Measurements from ENCODE around the gene NKTR.

NKTR gene

GRCh38 chr3:42588625-42589024 is 11.9 kb upstream of the NKTR start:
- no peaks in the 10 kb centered on the region for H4K20me1 ChIP-seq (ENCODE audit: insufficient read depth, low read length)
- no peak overlapping the region for H3K9ac ChIP-seq (ENCODE audit: low read length)
- no peak overlapping the region for H3K4me3 ChIP-seq (ENCODE audit: low read length)
- H3K79me2 ChIP-seq (ENCODE audit: low read length), result peaks cover 32% of the 10 kb centered on the region
- peaks cover 3% of the 10 kb centered on the region; the same call in 1 of the 2 replicates for H3K36me3 ChIP-seq (replicated peaks; ENCODE audit: insufficient read depth, low read length)
- H3K9me2 ChIP-seq (replicated peaks; ENCODE audit: insufficient read depth, low read length), result no peaks in the 10 kb centered on the region
- no peak overlapping the region for H2AFZ ChIP-seq (ENCODE audit: low read length)
- H3K9me3 ChIP-seq (replicated peaks; ENCODE audit: insufficient read depth, low read length), result no peaks in the 10 kb centered on the region
- no peak for TF ChIP-seq EZH2 (optimal IDR thresholded peaks at IDR 0.05; ENCODE audit: low read depth, low read length)
- no peak for TF ChIP-seq EZH2phosphoT487 (IDR thresholded peaks at IDR 0.05; ENCODE audit: low read length)
- TF ChIP-seq CTCF (IDR thresholded peaks at IDR 0.05; ENCODE audit: low read length), result no peak
- no peak overlapping the region for H3K27ac ChIP-seq (ENCODE audit: low read length)
- no peaks in the 10 kb centered on the region for H3K27me3 ChIP-seq (replicated peaks; ENCODE audit: insufficient read depth, low read length)
- H3K4me1 ChIP-seq (ENCODE audit: low read length), result peaks cover 21% of the 10 kb centered on the region
- H3F3A ChIP-seq (ENCODE audit: insufficient read depth, low read length), result peaks cover 10% of the 10 kb centered on the region
- H3K4me2 ChIP-seq (ENCODE audit: low read depth, low read length), result no peak overlapping the region
- DNase-seq, result no peak

- Histone ChIP-seq H3K9ac (ENCODE audit: low read length) (peak overlapping the region; percentile 66), H3K4me3 (ENCODE audit: low read length) (peak overlapping the region; percentile 58), H3K9me3 (replicated peaks; ENCODE audit: insufficient read depth, low read length) (no peaks in the 10 kb centered on the region)
These were observed 10.9 kb upstream of the NKTR start for GRCh38 chr3:42589382-42590109.

GRCh38 chr3:42590989-42591756 is 9.3 kb upstream of the NKTR start:
- TF ChIP-seq CTCF (IDR thresholded peaks at IDR 0.05; ENCODE audit: low read length), result no peak
- no peak for TF ChIP-seq EZH2phosphoT487 (IDR thresholded peaks at IDR 0.05; ENCODE audit: low read length)
- TF ChIP-seq EZH2 (optimal IDR thresholded peaks at IDR 0.05; ENCODE audit: low read depth, low read length), result no peak
- H3K9ac ChIP-seq (ENCODE audit: low read length), result peak overlapping the region; percentile 91
- H3K79me2 ChIP-seq (ENCODE audit: low read length), result peaks cover 48% of the 10 kb centered on the region
- H3K27ac ChIP-seq (ENCODE audit: low read length), result peak overlapping the region; percentile 72
- no peaks in the 10 kb centered on the region for H3K27me3 ChIP-seq (replicated peaks; ENCODE audit: insufficient read depth, low read length)
- peak; percentile 11 for DNase-seq
- H2AFZ ChIP-seq (ENCODE audit: low read length), result no peak overlapping the region
- no peaks in the 10 kb centered on the region for H3K9me3 ChIP-seq (replicated peaks; ENCODE audit: insufficient read depth, low read length)
- H3K4me2 ChIP-seq (ENCODE audit: low read depth, low read length), result peak overlapping the region; percentile 98
- H4K20me1 ChIP-seq (ENCODE audit: insufficient read depth, low read length), result no peaks in the 10 kb centered on the region
- peaks cover 10% of the 10 kb centered on the region; the same call in 1 of the 2 replicates for H3K36me3 ChIP-seq (replicated peaks; ENCODE audit: insufficient read depth, low read length)
- H3K4me1 ChIP-seq (ENCODE audit: low read length), result peaks cover 27% of the 10 kb centered on the region
- H3K4me3 ChIP-seq (ENCODE audit: low read length), result peak overlapping the region; percentile 68
- H3K9me2 ChIP-seq (replicated peaks; ENCODE audit: insufficient read depth, low read length), result no peaks in the 10 kb centered on the region
- peaks cover 18% of the 10 kb centered on the region for H3F3A ChIP-seq (ENCODE audit: insufficient read depth, low read length)

More at GRCh38 chr3:42589382-42590109, 10.9 kb upstream of the NKTR start:
- TF ChIP-seq CTCF (IDR thresholded peaks at IDR 0.05; ENCODE audit: low read length) (no peak), EZH2 (optimal IDR thresholded peaks at IDR 0.05; ENCODE audit: low read depth, low read length) (no peak), EZH2phosphoT487 (IDR thresholded peaks at IDR 0.05; ENCODE audit: low read length) (no peak)
- Histone ChIP-seq H3K36me3 (replicated peaks; ENCODE audit: insufficient read depth, low read length) (peaks cover 9% of the 10 kb centered on the region; the same call in 1 of the 2 replicates), H3K9me2 (replicated peaks; ENCODE audit: insufficient read depth, low read length) (no peaks in the 10 kb centered on the region), H3K4me1 (ENCODE audit: low read length) (peaks cover 27% of the 10 kb centered on the region), H3K79me2 (ENCODE audit: low read length) (peaks cover 36% of the 10 kb centered on the region), H3K4me2 (ENCODE audit: low read depth, low read length) (peak overlapping the region; percentile 91), H3K27ac (ENCODE audit: low read length) (peak overlapping the region; percentile 81), H2AFZ (ENCODE audit: low read length) (peak overlapping the region; percentile 83), H3K27me3 (replicated peaks; ENCODE audit: insufficient read depth, low read length) (no peaks in the 10 kb centered on the region), H4K20me1 (ENCODE audit: insufficient read depth, low read length) (no peaks in the 10 kb centered on the region), H3F3A (ENCODE audit: insufficient read depth, low read length) (peaks cover 10% of the 10 kb centered on the region)
- no peak for DNase-seq
